Smooth muscle cell of the coronary artery (primary cell): ENCODE data around the gene YEATS2. TPM values are rescaled to one million over a fixed set of nuclear protein-coding genes. Genes with fewer than 3 reads are reported as not detected.

Experiments used
- total RNA-seq: library from RNA; depleted of rRNA; stranded (reverse); fragments of >200 nt; gene quantifications from 2 replicates; pipeline ENCODE4 v1.2.3, GENCODE V29; 2014; ENCODE audit warnings: low replicate concordance

YEATS2 gene
- total RNA-seq = 24.0 and 28.3 TPM in 2 replicates

DNA sequence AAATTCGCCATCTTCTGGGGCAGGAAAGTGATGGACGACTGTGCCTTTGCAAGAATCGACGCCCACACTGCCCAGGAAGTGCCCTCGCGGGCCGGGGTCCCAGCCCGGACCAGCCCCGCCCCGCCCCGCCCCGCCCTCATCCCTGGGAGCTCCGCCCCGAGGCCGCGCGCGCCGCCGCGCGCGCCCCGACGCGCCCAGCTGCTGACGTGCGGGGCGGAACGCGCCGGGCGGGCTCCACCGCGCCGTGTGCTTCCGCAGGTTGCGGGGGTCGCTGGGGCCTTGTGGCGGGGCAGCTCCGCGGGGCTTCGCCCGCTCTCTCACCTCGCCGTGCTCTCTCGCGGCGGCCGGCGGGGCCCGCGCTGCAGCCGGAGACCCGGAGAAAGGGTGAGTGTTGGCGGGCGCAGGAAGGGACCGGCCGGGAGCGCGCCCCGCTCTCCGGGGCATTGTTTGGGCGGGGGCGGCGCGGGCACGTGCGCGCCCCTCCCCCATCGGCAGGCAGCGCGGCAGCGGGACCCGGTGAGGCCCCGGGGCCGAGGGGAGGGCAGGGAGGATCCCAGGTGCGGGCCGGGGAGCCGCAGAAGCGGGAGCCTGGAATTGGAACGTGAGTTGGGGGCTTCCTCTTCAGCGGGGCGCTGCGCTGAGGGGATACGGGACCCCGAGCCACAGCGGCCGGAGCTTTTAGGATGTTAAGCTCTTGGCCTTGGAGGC, at the start of gene YEATS2:
Gene YEATS2, plus strand, starts transcription at position 188 of the 708 bp plus-strand sequence. CDS start 17,366 bp downstream, outside the sequence.

DNA sequence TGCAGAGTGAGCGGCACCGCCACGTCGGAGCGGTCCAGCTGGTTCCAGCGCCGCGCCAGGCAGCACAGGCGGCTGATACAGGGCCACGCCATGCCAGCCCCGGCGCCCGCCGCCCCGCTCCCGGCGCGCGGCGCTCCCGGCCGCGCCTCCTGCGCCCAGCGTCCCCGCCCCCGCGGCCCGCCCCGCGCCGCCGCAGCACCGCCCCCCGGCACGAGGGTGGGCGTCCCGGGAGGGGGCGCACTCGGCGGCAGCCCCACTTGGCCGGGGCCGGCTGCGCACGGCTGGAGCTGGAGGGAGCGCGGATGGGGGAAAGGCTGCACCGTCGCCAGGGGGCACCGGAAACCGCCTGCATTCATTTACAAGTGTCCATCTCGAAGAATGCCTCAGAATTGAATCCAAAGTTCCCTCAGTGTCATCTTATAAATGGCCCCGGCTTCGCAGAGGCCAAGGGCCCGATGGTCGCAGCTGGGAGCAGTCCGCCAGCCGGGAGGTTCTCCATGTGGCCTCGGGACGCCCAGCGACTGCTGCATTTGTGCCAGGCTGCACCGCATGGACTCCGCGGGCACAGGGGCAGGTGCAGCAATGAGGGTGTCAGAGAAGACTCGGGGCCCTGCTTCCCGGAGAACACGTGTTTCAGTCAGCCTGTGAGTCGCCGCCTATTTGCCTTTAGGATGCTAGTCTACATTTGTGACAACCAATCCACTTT, 128.0 kb downstream of the YEATS2 start, which contains the start of gene MAP6D1:
Gene MAP6D1, minus strand, starts transcription at position 122 of the 706 bp plus-strand sequence. Its CDS starts 30 bp downstream, at position 92.

Other genes starting within 250 kb of the YEATS2 start
- gene KLHL6, start 142.1 kb upstream of the YEATS2 start, total RNA-seq = under 0.01 TPM in 1 of 2 replicates, not detected in the other
- gene KLHL24, start 62.2 kb upstream of the YEATS2 start, total RNA-seq = 65.4 and 170 TPM in 2 replicates
- 0.35 and 0.90 TPM in 2 replicates for gene MAP6D1, start 127.8 kb downstream of the YEATS2 start, total RNA-seq
- 27.0 and 46.9 TPM in 2 replicates for gene PARL, start 187.1 kb downstream of the YEATS2 start, total RNA-seq